Colon (tissue), 2 donors: ENCODE data around the gene SFRP4.
A peak's percentile ranks its signal among the peaks of the same experiment; 100 is the strongest.

Experiments
- FAIRE-seq: peaks from 2 replicates; lab custom pipeline; 2012; peaks lifted over from hg19 to GRCh38; lab: Jason Lieb, UNC
- donor health status: control.
- donor health status: control.

SFRP4 gene

GRCh38 chr7:37924491-37925041 lies 7.9 kb upstream of the SFRP4 start:
- no peak for FAIRE-seq

- FAIRE-seq: no peak
Measured at GRCh38 chr7:37923996-37924395, 7.4 kb upstream of the SFRP4 start.

DNA sequence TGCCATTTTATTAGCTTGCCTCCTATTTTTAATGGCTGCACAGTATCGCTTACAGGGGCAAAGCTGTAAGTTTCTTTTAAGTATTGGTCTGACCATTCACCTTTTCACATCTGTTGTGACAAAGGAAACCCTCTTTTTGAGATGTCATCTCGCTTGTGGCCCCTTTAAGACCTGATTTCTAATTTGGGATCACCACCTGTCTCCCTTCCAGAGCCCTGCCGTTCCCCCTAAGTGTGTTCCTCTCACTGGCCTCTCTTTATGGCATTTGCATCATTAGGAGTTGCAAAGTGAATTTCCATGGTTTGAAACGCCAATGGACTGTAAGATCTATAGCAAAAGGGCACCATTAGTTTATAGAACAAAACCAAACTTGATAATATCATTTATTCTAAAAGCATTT lies 5.3 kb upstream of the SFRP4 start:
- FAIRE-seq: no peak

DNA sequence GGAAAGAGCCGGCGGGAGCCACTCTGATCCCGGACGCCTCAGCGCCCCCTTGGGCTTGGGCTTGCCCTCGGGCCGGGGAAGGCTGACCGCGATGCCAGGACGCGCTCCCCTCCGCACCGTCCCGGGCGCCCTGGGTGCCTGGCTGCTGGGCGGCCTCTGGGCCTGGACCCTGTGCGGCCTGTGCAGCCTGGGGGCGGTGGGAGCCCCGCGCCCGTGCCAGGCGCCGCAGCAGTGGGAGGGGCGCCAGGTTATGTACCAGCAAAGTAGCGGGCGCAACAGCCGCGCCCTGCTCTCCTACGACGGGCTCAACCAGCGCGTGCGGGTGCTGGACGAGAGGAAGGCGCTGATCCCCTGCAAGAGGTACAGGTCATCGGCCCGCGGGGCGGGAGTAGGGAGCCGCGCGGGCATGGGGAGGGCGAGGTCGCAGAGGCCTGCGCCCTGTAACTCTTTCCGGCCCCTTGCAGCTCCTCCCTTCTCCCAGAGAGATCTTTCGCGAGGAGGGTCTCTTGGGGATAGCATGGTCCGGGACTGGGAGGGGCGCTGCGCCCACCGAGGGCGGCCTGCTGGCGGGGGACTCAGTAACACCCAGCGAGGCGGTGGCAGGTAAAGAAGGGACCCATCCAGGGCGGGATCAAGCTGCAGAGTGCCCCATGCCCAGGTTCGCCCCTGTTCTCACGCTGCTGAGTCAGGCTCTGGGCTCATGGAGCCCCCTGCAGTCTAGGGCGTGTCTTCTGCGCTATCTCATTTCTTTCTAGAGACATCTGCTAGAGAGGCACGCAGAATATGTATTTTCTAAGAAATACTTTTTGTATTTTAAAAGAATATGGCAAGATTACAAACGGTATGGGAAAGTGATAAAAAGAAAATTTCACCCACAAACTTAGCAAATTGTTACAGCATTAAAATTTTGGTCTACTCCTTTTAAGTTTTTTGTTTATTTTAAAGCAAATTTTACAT lies 4.5 kb upstream of the SFRP4 start:
- FAIRE-seq: peak; percentile 41

DNA sequence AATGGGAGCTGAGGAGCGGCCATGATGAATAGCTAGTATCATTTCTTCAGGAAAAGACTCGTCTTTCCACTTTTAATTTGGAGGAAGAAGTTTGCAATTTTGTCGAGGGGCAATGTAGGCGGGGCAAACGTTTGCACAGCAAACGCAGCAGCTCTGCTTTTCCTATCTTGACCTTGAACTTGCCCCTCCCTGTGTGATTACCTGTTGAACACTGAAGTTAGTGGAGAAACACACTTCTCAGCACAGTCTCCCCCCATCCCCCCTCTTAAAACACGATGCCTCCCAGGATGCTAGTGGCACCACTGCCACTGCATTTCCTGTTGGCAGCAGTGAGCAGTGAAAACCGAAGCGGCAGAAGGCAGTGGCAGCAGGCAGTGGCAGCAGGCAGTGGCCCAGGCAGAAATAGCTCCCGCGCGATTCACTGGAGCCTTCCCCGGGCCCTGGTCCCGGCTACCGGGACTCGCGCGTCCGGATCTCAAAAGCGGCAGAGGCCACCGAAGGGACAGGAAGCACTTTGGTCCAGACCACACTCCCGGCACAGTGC lies 3.8 kb upstream of the SFRP4 start, which contains the start of gene EPDR1:
EPDR1 (plus strand) TSS at position 336 of the 544 bp plus-strand sequence. CDS start 300 bp downstream, outside the sequence.
- FAIRE-seq: no peak

DNA sequence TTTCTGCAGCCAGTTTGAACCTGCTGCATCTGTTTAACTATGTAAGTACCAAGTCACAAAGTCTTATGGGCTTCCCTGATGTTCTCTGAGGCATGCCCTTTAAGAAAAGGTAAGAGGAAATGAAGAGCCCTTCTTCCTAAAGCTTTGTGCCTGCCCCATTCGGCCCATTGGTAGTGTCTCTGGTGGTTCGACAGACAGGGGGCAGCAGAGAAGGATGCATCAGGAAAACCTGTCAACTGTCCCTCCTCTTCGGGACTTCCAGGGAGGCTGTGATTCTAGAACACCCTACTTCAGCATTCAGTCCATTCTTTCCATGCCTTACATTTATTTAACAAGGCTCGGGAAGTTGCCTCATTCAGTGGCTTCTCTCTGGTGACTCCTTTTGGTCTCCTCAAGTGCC lies 1.9 kb upstream of the SFRP4 start:
- no peak for FAIRE-seq

DNA sequence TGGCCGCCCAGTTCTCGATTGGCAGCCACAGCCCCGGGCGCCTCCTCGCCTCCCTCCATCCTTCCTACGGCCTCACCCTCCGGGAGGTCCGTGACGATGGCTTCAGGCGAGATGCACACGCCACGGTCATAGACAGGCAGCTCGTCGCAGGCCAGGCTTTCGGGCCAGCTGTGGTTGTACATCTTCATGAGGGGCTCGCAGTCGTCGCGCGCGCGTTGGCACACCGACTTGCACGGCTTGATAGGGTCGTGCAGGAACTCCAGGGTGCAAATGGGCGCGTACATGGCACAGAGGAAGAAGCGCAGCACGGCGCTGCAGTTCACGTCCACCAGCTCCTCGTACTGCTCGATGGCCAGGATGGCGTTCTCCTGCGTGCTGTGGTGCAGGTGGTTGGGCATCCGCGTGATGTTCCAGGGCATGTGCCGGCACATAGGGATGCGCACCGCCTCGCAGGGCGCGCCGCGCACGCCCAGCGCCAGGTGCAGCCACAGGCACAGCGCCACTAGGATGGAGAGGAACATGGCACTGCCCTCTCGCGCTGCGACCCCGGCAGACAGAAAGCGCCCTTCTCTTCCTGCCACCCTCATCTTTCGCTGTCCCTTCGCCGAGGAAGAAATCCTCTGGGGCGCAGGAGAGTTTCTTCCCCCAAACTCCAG lies 472 bp downstream of the SFRP4 start:
- FAIRE-seq: no peak

GRCh38 chr7:37915438-37915837 lies 1.2 kb downstream of the SFRP4 start:
- no peak for FAIRE-seq

DNA sequence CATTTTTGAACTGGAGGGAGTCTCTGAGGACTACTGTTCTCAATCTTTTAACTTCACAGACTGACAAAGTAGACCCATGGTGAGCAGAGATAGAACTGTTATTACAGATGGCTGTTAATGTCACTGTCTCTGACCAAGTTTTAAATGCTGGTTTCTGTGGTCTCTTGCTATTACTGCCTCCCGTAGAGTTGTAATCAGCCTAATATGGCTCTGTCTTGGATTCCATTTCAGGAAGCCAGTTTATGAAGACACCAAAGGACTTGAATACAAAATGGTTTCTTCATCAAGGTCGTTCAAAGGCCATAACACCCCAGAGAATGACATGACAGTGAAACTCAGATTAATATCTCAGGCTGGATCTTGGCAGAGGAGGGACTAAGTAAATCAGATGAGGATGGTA lies 3.9 kb downstream of the SFRP4 start:
- FAIRE-seq: no peak

- FAIRE-seq: no peak
Measured at GRCh38 chr7:37908221-37908788, 8.3 kb downstream of the SFRP4 start.

- FAIRE-seq: no peak
Measured at GRCh38 chr7:37901890-37902524, 14.6 kb downstream of the SFRP4 start.

DNA sequence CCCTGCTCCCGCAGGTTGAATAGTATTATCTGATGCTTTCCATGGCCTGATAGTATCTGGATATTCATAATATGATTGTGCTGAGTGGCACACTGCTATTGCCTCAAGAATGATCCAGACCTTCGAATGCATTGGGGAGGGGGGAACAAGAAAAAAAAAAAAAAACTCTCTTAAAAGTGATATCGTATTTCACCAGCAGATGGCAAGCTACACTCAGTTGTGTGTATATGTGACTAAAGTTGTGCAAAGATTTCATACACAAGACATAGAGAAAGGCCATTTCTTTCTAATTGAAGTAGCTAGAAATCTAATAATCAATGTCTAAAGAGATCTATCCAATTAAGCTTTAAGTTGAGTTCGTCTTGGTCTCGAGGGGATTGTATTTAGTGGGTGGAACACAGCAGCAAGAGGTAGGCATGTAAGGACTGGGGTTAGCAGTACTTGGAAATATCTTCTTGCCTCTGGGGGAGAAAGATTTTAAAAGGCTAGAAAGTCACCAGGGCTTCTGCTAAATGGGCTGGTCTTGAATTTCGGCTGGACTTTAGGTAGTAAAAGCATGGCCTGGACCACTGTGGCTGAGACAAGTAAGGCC lies 15.3 kb downstream of the SFRP4 start:
- peak; percentile 5 for FAIRE-seq

DNA sequence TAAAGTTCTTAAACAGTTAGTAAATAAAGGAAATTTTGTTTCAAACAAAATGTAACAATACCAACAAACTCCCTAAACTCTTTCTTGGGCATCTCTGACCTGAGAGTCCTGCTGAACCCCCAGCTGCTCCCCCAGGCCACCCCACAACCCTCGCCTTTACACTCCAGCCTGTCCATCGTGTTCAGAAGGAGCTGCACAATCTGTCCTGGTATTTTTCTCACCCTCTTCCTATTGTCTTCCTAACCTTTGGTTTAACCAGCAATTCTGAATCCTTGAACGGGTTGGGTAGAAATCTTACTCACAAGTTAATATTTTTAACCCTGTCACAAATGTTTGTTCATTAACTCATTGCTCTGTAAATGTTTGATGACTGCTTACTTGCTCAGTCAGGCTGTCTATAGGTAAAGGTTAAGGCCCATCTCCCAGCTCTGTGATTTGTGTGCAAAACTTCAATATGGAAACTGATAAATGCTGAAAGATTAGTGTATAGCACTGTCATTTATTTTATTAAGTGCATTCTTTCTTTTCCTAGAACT lies 16.8 kb downstream of the SFRP4 start:
- FAIRE-seq: no peak

- FAIRE-seq: no peak
Measured at GRCh38 chr7:37894671-37895070, 21.9 kb downstream of the SFRP4 start.

DNA sequence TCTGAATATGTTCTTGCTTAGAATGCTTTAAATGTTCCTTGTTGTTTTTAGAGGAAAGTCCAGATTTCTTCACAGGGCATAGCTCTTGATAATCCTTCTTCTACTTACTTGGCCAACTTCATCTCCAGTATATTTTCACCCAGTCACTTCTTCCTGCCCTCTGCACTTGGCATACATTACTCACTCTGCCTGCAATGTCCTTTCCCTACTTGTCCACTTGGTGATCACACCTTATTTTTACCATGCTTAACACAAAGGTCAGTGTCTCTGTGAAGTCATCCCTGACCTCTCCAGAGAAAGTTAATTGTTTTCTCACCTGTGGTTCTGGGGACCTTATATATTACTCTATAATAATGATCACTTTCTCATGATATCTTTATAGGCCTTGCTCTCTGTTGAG lies 23.3 kb downstream of the SFRP4 start:
- no peak for FAIRE-seq

- no peak for FAIRE-seq
Measured at GRCh38 chr7:37882086-37882485, 34.5 kb downstream of the SFRP4 start.
